Activated CD8-positive, alpha-beta memory T cell treated with anti-CD3 and anti-CD28 coated beads for 48 hours (primary cell): ENCODE measurements around the gene RTP5.
"Not testable (repeated sequence)": the region's sequence is repeated elsewhere in the genome, so short reads cannot be mapped to it uniquely, and the experiment has no call there.

Experiments used
- DNase-seq, 3 experiments: peaks; one replicate each; pipeline ENCODE4 v3.0.0-alpha.2; 2020; ENCODE audit warnings: low read depth in 2 of 3, low spot score in 2 of 3

RTP5 gene

GRCh38 chr2:241869087-241869961, at the start of gene RTP5:
RTP5 (plus strand) TSS chr2:241869729; CDS start chr2:241869757, 28 bp downstream.
- DNase-seq: no peak

GRCh38 chr2:241819947-241820624, 49.4 kb upstream of the RTP5 start:
- DNase-seq: not testable (repeated sequence)

- no peak for DNase-seq
Observed at GRCh38 chr2:241820625-241821384, 48.7 kb upstream of the RTP5 start.

GRCh38 chr2:241821460-241822263, 47.9 kb upstream of the RTP5 start:
- DNase-seq: no peak

- DNase-seq: no peak
Observed at GRCh38 chr2:241822264-241822623, 47.3 kb upstream of the RTP5 start.

GRCh38 chr2:241823531-241824437, 45.7 kb upstream of the RTP5 start:
- not testable (repeated sequence) for DNase-seq

GRCh38 chr2:241827394-241827793, 42.1 kb upstream of the RTP5 start:
- DNase-seq: no peak

- DNase-seq: no peak
Observed at GRCh38 chr2:241833101-241833663, 36.3 kb upstream of the RTP5 start.

- DNase-seq: not testable (repeated sequence)
Observed at GRCh38 chr2:241833756-241834526, 35.6 kb upstream of the RTP5 start.

GRCh38 chr2:241834527-241835210, 34.9 kb upstream of the RTP5 start:
- no peak for DNase-seq

GRCh38 chr2:241835611-241836010, 33.9 kb upstream of the RTP5 start:
- DNase-seq: no peak

- DNase-seq: no peak
Observed at GRCh38 chr2:241836292-241836691, 33.2 kb upstream of the RTP5 start.

GRCh38 chr2:241837197-241837965, 32.1 kb upstream of the RTP5 start:
- DNase-seq: no peak

GRCh38 chr2:241841181-241842066, 28.1 kb upstream of the RTP5 start:
- no peak for DNase-seq

- no peak for DNase-seq
Observed at GRCh38 chr2:241842067-241842415, 27.5 kb upstream of the RTP5 start.

- DNase-seq: peak in 1 of 3 experiments; percentile 50
Observed at GRCh38 chr2:241842620-241843211, 26.8 kb upstream of the RTP5 start.
